ENCODE results near the gene ACTA2. TPM values are rescaled to one million over a fixed set of nuclear protein-coding genes. Genes with fewer than 3 reads are reported as not detected.

ACTA2 gene
- total RNA-seq, 1 donor from 2014 or later: 53.0 TPM

DNA sequence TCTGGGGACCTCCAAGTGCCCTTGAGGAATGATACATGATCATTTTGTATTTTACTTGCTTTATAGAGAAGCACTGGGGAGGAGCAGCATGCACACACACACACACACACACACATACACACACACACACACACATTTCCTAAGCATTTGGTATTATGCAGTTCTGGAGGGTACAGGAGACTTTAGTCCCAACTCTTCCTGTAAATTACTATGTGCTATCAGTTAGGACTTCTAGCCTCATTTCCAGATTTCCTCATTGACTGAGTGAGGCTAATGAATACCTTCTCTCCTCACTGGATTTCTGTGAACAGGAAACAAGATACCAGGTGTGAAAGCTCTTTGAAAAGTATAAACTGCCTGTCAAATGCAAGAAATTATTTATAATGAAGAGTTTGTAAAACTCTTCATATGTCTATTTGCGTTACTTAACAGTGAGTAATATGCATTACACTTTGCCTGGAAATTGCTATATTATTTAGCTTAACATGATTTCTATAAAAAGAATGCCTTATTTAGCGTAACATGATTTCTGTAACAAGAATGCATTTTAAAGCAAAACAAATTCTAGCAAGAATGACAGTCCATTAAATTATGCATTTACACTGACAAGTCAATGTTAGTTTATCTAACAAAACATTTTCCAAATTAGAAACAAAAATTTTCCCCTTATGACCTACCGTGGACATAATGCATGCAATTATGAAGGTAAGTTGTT, 34.2 kb downstream of the ACTA2 start:
- no peak for ATAC-seq

DNA sequence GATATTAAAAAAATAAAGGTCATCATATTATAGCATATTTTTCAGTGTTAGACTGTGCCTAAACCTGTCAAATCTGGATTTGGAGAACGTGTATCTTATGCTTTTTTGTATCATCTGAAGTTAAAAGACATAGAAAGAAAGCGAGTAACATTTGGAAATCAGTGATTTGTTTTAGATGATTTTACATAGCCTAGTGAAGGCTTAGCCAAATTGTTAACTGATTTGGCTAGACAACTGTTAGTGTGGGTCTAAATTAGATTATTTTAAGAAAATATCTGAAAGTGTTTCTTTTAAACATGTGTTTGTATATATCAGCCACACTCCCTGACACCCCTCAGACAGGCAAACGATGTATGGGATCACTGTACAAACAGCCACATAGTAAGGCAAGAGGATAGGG, 35.6 kb downstream of the ACTA2 start:
- no peak for ATAC-seq

DNA sequence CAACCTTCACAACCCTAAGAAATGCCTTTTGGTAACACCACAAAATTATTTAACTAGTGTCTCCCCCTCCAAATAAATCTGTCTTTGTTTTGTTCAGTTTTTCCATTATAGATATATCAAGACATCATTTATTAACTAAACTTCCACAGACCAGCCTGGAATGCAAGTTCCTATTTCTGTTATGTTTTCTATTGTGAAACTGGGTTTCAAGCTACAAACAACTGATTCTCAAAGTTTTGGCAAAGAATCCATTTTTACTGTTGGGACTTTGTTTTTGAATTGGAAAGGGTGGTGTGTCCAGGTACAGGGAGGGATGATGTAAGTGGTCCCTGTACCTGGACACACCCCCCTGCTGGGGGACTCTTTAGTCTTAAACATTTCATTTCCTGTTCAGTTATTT, 36.3 kb downstream of the ACTA2 start:
- ATAC-seq: no peak

DNA sequence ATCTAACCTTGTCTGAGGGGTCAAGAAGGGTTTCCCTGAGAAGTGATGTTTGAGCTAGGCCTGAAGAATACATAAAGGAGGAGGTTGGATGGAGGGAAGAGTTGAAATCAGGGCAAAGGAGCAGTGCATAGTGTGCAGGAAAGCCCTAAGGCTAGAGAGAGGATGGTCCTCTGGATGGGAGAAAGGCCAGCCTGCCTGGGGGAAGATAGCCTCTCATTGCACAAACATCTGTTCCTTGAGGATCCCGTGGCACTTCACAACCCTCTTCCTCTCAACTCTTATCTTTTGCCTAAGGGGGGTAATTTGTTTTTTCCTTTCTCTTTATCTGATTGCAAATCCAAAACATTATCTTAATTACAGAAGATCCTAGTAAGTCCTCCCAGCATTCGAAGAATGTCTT, 36.8 kb downstream of the ACTA2 start:
- no peak for ATAC-seq

DNA sequence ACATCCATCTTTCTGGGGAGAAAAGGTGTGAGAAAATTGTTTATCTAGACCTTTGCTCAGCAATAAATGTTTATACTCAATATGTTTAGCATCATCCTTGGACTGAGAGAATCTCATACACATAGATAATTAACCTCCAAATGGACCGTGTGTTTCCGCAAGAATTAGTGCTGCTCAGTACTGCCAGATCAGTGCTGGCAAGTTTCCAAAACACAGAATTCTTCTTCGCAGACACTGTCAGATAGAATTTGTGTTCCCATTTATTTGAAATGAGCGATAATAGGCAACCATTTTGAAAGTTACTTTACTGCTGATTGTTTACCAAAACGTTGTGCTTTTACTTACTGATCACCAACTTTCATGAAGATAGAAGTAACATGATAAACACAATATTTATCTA, 38.8 kb downstream of the ACTA2 start:
- ATAC-seq: no peak

DNA sequence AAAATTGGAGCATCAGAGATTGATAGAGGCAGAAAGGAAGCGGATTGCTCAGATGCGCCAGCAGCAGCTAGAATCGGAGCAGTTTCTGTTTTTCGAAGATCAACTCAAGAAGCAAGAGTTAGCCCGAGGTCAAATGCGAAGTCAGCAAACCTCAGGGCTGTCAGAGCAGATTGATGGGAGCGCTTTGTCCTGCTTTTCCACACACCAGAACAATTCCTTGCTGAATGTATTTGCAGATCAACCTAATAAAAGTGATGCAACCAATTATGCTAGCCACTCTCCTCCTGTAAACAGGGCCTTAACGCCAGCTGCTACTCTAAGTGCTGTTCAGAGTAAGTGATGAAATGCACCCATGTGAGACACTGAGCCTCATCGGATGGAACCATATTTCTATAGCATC, 39.4 kb downstream of the ACTA2 start:
- ATAC-seq: no peak

DNA sequence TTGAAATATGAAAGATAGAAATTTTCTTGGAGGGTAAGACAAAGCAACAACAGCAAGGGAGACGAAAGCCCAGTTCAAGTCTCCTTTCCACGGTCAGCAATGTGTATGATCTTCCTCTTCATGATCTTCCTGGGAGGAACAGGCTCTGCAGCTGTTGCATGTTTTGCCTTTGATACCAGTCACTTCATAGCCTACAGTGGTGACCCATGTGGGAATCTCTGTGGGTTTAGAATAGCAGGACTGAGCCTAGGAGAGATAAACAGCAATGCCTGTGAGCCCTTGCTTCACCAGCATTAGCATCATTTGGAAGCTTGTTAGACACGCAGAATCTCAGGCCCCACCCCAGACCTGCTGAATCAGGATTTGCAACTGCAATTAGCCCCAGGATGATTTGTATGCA, 40.7 kb downstream of the ACTA2 start:
- no peak for ATAC-seq

DNA sequence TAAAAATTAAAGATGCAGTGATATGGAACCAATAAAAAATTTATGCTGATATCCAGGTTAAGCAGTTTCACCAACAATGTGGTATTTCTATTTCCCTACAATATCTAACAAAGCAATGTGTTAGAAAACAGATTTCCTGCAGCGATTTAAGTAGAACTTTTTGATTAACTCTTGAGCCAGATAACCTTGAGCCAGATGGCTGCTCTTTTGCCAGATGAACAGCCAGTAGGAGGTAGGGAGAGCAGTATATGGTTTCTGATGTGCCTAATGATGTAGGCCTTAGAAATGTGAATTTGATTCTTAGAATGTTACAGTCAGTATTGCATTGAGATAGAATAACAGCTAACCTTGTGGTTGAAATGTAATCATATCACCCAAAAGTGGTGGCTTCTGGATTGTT, 41.5 kb downstream of the ACTA2 start:
- no peak for ATAC-seq

DNA sequence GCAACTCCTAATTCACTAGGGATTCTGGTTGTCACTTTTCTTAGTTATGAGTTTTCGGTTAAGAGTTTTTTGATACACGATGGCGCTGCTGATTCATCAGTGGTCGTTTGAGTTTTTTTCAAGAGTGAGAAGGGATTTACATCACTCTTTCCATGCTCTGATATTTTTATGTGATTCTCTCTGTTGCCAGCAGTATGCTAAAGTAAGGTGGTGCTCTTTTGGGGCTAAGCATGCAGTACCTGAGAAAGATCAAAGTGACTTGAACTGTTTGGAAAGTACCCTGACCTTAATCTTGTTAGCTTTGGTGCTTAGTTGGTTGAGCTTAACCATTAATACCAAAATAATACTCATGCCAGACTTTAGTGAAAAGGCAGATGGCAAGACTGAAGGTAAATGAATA, 44.4 kb downstream of the ACTA2 start:
- ATAC-seq: no peak

DNA sequence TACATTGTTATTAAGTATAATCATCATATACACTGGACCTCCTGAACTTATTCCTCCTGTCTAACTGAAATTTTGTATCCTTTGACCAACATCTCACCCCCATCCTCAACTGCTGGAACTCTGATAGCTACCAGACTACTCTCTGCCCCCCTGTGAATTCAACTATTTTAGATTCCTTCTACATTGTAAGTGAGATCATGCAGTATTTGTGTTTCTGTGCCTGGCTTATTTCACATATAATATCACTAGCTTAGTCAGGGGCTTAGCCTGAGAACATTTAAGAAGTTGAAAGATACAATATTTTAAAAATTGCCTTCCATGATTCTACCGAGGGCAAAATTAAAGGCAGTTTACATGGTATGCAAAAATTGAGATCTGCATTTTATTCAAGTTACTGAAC, 45.7 kb downstream of the ACTA2 start:
- ATAC-seq: no peak

DNA sequence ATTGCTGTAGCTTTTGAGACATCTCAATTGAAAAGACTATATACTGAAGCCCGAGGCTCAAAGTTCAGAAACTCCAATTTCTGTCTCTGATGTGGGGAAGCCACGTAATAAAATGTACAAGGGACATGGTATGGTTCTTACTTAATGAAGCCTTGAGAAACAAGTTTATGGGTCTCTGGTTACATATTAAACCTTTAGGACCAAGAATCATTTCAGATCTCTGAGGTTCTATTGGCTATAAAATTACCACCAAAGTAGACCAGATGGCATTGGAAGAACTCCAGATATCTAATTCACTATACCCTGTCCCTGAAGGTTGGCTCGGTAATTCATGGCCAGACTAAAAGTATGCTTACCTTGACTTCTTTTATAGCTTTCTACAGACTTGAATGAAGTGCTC, 48.9 kb downstream of the ACTA2 start:
- ATAC-seq: no peak

DNA sequence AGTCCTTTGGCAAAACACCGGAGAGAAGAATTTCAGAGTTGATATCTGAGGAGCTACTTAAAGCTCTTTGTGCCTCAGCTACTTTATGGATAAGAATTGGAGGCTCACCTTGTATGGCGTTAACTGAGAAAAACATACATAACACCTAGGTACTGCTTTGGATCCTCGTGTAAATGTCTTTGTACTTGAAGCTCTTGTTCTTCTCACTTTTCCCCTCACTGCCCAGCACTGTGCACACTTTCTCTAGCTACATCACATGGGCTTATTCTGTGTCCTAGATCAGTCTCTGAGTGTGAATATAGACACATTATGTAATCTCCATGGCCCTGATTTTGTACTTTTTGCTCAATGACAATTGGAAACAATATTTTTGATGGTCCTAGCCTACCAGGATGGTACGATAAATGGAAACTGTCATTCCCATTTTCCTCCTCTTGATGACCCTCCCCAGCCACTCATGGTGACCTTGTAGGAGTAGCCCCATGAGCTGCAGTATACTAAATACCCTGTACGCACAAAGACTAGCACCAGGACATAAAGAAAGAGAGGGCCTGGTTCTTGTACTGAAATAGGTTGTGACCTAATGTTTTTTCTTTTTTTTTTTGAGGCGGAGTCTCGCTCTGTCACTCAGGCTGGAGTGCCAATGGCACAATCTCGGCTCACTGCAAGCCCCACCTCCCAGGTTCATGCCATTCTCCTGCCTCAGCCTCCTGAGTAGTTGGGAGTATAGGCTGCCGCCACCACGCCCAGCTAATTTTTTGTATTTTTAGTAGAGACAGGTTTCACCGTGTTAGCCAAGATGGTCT, 50.4 kb downstream of the ACTA2 start:
- ATAC-seq: no peak

DNA sequence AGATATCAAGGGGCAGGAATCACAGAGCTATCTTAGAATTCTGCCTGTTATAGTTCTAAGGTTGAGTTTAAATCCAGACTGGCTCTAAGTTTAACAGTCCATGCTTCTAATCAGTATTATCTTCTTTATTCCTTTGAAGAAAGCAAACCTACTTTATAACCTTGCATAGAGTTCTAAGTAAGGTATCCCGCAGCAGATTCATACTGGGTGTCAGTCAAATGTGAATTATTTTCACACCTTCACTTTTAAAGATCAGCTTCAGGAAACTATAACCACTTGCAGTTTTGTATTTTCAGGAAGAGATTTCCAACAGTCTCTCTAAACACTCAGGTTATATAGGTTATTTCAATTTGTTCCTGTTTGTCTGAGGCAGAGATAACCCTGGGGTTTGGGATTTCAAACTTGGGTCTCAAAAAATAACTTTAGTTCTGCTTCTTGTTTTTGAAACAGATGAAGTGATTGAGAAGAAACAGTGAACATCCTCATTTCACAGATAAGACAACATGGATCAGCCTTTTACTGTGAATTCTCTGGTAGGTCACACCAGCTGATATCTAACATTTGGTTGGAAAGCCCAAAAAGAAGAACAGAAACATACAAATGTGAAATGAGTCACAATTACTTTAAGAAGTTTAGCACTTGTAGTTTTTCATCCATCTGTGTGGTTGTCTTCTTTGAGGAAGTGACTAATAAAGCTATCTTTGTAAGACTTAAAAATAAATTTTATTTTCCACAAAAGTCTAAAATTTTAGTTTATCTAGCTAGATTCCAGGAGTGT, 51.2 kb downstream of the ACTA2 start:
- peak; percentile 35 for ATAC-seq

DNA sequence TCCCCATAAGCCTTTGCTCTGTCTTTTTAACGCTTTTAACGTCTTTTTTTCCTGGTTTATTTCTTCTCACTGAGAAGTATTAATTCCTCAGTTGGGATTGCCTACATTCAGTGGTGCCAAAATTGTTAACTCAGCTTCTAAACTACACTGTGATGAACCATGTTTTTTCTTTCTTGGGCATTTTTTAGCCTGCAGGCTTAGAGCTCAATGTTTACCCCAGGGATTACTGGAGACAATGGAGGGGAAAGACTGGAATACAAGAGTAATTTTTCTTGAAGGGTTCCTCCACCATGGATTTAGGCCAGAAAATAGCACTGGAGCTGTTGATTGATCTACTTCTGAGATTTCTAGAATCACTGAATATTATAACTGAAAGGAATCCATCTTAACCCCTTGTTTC, 52.7 kb downstream of the ACTA2 start:
- no peak for ATAC-seq

DNA sequence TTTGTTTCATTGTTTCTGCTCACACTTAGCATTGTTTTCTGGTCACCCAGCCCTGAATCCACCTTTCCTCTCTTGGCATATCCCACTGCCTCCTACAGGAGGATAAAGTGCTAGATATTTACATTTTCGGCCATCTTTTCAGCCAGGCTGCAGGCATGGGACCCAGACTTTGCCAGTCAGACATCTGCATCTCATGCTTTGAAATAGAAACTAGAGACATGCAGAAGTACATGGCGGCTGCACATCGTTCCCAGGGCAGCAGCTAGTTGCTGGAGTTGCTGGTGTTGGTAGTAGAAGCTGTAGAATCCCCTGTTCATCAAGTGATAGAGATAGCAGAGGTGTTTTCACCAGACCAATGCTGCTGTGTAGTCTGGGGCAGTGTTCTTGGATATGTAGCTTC, 53.8 kb downstream of the ACTA2 start:
- ATAC-seq: no peak

DNA sequence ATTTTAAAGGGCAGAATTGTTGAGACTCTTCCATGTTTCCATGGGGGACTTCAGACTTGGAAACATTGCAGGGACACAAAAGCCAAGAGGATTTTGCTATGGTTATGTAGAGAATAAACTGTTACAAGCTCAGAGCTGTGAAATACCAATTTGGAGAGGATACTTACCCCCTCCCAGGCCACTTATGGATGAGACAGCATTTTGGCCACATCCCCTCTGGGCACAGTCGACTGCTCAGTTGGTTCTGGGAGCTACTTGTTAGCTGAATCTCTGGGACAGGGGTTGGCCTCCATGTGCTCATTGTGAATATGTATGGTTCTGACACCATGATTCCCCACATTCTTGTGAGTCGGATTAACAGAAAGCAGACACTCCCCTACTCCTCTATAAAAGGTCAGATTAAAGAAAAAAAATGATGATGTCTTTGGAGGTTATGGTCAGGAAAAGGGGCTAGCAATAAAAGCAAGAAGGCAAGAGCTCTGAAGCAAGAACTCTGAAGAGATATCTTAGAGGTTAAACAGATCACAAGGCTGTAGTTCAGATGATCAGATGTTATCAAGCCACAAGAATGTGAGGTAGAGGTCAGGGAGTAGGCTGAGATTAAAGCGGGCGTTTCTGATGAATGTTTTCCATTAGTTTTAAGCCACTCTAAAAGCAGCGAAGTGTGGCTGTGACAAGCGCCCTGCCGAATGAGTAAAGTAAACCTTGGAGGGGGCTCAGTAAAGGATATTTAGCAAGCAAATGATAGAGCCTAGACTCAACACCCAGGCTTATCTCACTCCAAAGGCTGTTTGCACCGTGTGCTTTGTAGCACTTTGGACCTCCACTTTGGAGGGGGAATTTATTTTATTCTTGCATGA, 55.3 kb downstream of the ACTA2 start:
- no peak for ATAC-seq

DNA sequence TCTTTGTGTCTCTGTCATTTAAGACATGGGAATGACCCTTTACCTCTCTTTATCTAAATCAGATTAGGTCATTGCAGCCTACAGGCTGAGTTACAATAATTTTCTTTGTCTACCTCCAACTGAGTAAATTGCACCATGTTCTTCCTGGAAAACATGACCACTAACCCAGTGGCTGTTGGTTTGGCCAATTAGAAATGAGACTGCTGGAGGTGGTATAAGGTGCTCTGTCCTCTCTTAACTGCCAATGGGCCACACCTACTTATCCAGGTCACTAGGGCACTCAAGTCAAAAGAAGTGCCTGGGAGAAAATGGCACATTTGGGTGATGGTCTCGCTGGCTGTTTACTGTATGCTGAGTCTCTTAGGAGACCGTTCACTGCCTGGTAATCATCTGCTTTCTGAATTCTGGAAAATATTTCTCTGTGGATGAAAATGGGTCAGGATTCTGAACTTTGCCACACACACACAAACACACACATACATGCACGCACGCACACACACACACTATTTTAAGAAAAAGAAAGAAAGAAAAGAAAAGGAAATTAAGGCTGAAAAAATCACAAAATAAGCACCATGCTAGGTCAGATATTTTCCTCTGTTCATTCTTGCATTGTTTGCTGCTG, 56.1 kb downstream of the ACTA2 start:
- ATAC-seq: no peak

DNA sequence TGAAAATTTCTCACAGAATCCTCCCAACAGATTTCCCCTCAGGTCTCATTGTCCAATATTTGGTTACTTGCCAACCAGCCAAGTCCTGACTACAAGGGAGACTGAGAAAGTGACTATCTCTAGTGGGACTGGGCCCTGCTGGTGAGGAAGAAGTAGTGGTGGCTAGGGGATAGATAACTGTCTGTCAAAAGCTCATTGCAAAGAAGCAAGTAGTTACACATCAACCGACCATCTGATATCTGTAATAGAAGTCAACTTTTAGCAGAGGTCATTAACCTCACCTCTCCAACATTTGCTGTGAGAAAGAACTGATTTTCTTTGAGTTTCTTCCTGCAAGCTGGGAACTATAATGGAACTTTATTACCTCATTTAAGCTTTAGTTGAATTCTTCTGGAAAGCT, 57.3 kb downstream of the ACTA2 start:
- ATAC-seq: no peak

DNA sequence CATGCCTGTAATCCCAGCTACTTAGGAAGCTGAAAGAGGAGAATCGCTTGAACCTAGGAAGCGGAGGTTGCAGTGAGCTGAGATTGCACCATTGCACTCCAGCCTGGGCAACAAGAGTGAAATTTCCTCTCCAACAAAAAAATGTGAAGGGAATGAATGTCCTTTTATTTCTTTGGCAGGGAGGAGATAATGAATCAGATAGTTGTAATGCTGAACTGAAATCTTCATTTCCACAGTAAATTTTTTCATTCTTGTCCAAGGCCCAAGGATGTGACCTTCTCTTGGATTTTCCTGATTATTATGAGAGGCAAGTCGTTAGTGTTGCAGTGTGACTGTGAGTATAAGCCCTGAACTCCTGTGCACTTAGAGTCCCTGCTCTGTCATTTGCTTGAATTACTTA, 59.0 kb downstream of the ACTA2 start:
- no peak for ATAC-seq

DNA sequence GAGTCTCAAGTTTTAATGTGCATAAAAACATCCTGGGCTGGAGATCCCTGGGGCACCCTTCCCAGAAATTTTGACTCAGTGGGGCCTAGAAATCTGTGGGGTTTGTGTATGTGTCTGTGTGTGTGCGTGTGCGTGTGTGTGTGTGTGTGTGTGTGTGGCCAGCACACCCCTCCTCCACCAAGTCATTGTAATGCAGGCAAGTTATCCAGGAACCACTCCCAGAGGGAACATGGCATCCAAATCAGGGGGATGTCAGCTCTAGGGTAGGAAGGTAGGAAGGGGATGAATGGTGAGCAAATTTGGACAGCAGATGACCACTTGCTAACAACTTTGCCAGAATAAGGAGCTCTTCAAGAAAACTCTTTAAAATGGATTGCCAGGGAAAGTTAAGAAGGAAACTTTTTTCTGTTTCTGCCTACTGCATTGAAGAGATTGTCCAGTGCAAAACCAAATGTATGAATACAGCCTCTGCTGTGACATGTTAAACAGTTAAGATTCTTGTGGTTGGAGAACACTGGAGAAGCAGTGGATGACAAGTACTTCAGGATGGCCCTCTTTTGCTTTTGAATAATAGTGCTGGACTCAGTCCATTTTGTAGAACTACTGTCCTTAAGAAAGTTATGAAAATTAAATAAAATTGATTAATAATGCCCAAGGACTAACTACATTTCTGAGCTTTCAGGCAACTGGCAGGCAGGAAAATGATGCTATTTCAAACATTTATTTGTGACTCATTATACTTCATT, 60.2 kb downstream of the ACTA2 start:
- ATAC-seq: no peak

DNA sequence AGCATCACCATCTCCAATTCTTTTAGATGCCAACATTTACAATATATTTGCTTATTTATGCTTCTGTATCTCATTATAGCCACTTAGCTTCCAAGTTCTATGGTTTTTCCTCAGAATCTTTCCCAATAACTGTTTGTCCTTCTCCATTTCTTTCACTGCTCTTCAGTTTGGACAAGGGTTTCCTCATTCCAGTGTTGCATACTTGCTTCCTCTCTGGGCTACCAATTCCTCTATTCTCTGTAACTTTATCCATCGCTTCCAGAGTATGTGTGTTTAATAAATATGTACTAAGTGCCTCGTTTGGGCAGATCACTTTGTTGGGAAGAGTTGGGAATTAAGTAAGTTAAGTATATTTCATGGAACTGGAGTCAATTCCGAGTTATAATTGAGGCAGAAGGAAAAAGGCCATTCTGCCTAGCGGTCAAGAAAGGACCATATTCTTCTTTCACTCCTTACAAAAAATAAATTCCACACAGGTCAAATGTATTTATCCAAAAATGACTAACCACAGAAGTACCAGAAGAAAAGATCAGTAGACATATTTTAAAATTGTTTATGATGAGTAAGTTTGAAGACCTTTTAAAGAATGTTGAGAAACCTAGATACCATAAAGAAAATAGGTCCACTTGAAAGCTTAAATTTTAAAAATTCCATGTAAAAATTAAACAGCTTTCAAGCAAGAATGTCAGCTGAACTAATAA, 61.7 kb downstream of the ACTA2 start:
- no peak for ATAC-seq

Data from esophagus mucosa (tissue), 1 donor.